Measurements from ENCODE around the gene PHACTR4. TPM values are rescaled to one million over a fixed set of nuclear protein-coding genes. Genes with fewer than 3 reads are reported as not detected.
"Not testable (repeated sequence)": the region's sequence is repeated elsewhere in the genome, so short reads cannot be mapped to it uniquely, and the experiment has no call there.

The PHACTR4 gene
- polyA plus RNA-seq, 1 donor, result 38.0 TPM

DNA sequence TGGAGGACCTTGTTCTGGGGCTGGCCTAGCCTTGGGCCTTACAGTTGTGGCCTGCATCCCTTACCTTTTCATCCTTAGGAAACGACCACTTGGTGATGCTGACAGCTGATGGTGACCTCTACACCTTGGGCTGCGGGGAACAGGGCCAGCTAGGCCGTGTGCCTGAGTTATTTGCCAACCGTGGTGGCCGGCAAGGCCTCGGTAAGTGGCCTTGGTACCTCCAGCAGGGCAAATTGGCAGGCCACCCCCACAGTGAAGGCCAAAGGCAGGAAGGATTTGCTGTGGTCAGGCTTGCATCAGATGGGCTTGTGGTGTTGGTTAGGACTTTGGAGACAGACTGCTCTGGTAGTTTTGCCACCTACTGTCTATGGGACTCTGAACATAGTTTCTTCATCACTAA, 165.6 kb downstream of the PHACTR4 start:
- H3K36me3 ChIP-seq (ENCODE audit: control insufficient read depth, insufficient read depth, low read length), result peaks cover 62% of the 10 kb centered on the region
- WGBS (ENCODE audit: insufficient coverage, low lambda C conversion rate), result no CpG with 5 or more reads among the region's 6 CpGs
- H3K4me1 ChIP-seq (ENCODE audit: control insufficient read depth, insufficient read depth, low read length), result no peaks in the 10 kb centered on the region
- DNase-seq, result no peak
- no peak overlapping the region for H3K27ac ChIP-seq (ENCODE audit: low read length)
- H3K27me3 ChIP-seq (ENCODE audit: control insufficient read depth, insufficient read depth, low read length), result no peaks in the 10 kb centered on the region
- no peaks in the 10 kb centered on the region for H3K9me3 ChIP-seq (ENCODE audit: control insufficient read depth, low read depth, low read length)
- no peak overlapping the region for H3K4me3 ChIP-seq (ENCODE audit: low read length)

DNA sequence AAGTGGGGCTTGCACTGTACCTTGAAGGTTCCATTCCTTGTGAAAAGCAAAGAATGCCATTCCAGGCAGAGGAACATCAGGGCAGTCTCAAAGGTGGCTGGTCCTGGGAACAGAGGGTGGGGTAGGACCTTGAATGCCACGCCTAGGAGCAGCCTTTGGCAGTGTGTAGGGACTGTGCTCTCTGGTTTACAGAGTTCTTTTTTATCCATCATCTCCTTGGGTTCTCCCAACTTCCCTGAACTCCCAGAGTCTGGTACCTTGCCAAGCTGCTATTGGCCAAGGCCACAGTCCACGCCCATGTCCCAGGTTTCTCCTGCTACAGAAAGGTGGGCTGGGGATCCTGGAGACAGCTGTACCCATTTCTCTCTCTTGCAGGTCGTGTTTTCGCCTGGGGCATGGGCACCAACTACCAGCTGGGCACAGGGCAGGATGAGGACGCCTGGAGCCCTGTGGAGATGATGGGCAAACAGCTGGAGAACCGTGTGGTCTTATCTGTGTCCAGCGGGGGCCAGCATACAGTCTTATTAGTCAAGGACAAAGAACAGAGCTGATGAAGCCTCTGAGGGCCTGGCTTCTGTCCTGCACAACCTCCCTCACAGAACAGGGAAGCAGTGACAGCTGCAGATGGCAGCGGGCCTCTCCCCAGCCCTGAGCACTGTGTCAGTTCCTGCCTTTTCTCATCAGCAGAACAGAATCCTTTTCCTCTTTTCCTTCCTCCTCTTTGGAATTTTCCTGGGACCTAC, 168.1 kb downstream of the PHACTR4 start:
- H3K27me3 ChIP-seq (ENCODE audit: control insufficient read depth, insufficient read depth, low read length), result no peaks in the 10 kb centered on the region
- WGBS (ENCODE audit: insufficient coverage, low lambda C conversion rate), result no CpG with 5 or more reads among the region's 8 CpGs
- H3K27ac ChIP-seq (ENCODE audit: low read length), result no peak overlapping the region
- no peaks in the 10 kb centered on the region for H3K9me3 ChIP-seq (ENCODE audit: control insufficient read depth, low read depth, low read length)
- DNase-seq, result no peak
- peaks cover 42% of the 10 kb centered on the region for H3K36me3 ChIP-seq (ENCODE audit: control insufficient read depth, insufficient read depth, low read length)
- H3K4me3 ChIP-seq (ENCODE audit: low read length), result no peak overlapping the region
- H3K4me1 ChIP-seq (ENCODE audit: control insufficient read depth, insufficient read depth, low read length), result no peaks in the 10 kb centered on the region

DNA sequence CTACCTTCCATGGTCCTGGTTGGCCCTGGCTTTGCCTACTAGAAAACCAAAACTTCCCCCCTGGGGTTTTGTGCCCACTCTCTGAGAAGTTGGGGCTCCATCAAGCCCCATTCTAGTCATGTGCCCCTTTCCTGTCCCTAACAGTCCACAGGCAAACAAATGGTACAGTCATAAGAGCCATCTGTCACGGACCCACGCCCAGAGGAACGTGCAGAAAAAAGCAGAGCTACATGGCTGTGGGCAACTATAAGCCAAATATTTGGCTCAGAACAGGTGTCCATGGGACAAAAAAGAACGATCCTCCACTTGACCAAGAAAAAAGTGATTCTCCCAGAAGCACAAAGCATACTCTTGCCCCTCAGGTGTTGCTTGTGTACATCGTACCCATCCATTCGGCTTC, 168.7 kb downstream of the PHACTR4 start:
- 79% methylated on average over 2 of the region's 6 CpGs for WGBS (ENCODE audit: insufficient coverage, low lambda C conversion rate)
- Histone ChIP-seq H3K27ac (ENCODE audit: low read length) (no peak overlapping the region), H3K27me3 (ENCODE audit: control insufficient read depth, insufficient read depth, low read length) (no peaks in the 10 kb centered on the region), H3K36me3 (ENCODE audit: control insufficient read depth, insufficient read depth, low read length) (peaks cover 42% of the 10 kb centered on the region), H3K9me3 (ENCODE audit: control insufficient read depth, low read depth, low read length) (no peaks in the 10 kb centered on the region), H3K4me1 (ENCODE audit: control insufficient read depth, insufficient read depth, low read length) (no peaks in the 10 kb centered on the region), H3K4me3 (ENCODE audit: low read length) (no peak overlapping the region)
- no peak for DNase-seq

DNA sequence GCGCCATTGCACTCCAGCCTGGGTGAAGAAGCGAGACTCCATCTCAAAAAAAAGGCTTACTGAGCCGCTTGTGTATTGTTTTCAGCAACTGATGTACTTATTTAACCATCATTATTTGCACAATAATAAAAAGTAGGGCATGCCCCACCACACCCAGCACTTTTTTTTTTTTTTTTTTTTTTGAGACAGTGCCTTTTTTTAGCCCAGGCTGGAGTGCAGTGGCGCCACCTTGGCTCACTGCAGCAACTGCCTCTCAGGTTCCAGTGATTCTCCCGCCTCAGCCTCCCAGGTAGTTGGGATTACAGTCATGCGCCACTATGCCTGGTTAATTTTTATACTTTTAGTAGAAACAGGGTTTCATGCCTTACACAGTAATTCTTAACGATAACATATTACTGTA, 171.1 kb downstream of the PHACTR4 start:
- no peak for DNase-seq
- Histone ChIP-seq H3K4me1 (ENCODE audit: control insufficient read depth, insufficient read depth, low read length) (no peaks in the 10 kb centered on the region), H3K27me3 (ENCODE audit: control insufficient read depth, insufficient read depth, low read length) (no peaks in the 10 kb centered on the region), H3K36me3 (ENCODE audit: control insufficient read depth, insufficient read depth, low read length) (peaks cover 29% of the 10 kb centered on the region), H3K9me3 (ENCODE audit: control insufficient read depth, low read depth, low read length) (no peaks in the 10 kb centered on the region), H3K27ac (ENCODE audit: low read length) (no peak overlapping the region), H3K4me3 (ENCODE audit: low read length) (no peak overlapping the region)
- no CpG with 5 or more reads among the region's 7 CpGs for WGBS (ENCODE audit: insufficient coverage, low lambda C conversion rate)

DNA sequence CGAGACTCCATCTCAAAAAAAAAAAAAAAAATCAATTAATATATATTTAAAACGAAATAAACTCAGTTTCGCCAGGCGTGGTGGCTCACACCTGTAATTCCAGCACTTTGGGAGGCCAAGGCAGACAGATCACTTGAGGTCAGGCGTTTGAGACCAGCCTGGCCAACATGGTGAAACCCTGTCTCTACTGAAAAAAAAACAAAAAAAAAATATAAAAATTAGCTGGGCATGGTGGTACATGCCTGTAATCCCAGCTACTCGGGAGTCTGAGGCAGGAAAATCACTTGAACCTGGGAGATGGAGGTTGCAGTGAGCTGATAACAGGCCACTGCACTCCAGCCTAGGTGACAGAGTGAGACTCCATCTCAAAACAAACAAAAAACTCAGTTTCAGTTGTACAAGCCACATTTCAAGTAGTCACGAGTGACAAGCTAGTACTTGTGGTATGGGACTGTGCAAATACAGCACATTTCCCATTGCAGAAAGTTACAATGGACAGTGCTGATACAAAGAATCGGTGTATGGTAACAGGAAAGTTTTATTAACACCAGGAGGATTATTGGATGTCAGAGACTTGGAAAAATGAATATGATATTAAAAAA, 172.0 kb downstream of the PHACTR4 start:
- 89% methylated on average over 2 of the region's 8 CpGs for WGBS (ENCODE audit: insufficient coverage, low lambda C conversion rate)

DNA sequence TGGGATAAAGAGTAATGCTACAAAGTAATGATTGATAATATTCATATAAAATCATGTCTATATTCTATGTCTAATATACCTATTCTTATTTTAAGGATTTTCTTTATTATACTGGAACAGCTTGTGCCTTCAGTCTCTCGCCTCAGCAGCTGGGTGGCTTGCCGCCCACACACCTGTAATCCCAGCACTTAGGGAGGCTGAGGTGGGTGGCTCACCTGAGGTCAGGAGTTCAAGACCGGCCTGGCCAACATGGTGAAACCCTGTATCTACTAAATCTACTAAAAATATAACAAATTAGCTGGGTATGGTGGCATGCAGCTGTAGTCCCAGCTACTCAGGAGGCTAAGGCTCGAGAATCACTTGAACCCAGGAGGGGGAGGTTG, 175.7 kb downstream of the PHACTR4 start:
- H3K9me3 ChIP-seq (ENCODE audit: control insufficient read depth, low read depth, low read length), result no peaks in the 10 kb centered on the region
- H3K27me3 ChIP-seq (ENCODE audit: control insufficient read depth, insufficient read depth, low read length), result no peaks in the 10 kb centered on the region
- H3K4me1 ChIP-seq (ENCODE audit: control insufficient read depth, insufficient read depth, low read length), result no peaks in the 10 kb centered on the region
- DNase-seq, result no peak
- H3K36me3 ChIP-seq (ENCODE audit: control insufficient read depth, insufficient read depth, low read length), result no peaks in the 10 kb centered on the region
- WGBS (ENCODE audit: insufficient coverage, low lambda C conversion rate), result no CpG with 5 or more reads among the region's 4 CpGs
- H3K27ac ChIP-seq (ENCODE audit: low read length), result no peak overlapping the region
- H3K4me3 ChIP-seq (ENCODE audit: low read length), result no peak overlapping the region

More for the DNA sequence above, 172.0 kb downstream of the PHACTR4 start:
- not testable (repeated sequence) for H3K9me3 ChIP-seq (ENCODE audit: control insufficient read depth, low read depth, low read length); H3K4me3 ChIP-seq (ENCODE audit: low read length); H3K27me3 ChIP-seq (ENCODE audit: control insufficient read depth, insufficient read depth, low read length); H3K27ac ChIP-seq (ENCODE audit: low read length); H3K4me1 ChIP-seq (ENCODE audit: control insufficient read depth, insufficient read depth, low read length); DNase-seq
- H3K36me3 ChIP-seq (ENCODE audit: control insufficient read depth, insufficient read depth, low read length), result peaks cover 21% of the 10 kb centered on the region

DNA sequence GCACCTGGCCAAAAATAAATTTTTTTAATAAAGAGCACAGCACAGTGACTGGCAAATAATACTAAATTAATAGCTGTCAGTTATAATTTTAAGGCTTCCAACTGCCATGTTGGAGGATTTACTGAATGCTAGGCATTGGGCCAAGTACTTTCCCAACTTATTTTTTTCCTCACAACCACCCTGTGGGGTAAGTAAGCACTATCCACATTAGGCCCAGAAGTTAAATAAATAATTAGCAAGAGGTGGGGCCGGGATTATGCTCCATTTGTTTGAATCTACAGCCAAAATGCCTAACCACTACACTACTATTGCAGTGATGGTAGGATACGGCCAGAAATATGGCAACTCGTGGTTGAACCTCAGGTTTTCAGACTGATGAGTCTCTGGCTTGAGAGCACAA, 178.8 kb downstream of the PHACTR4 start:
- no peak overlapping the region for H3K27ac ChIP-seq (ENCODE audit: low read length)
- no peaks in the 10 kb centered on the region for H3K36me3 ChIP-seq (ENCODE audit: control insufficient read depth, insufficient read depth, low read length)
- no peaks in the 10 kb centered on the region for H3K27me3 ChIP-seq (ENCODE audit: control insufficient read depth, insufficient read depth, low read length)
- H3K4me1 ChIP-seq (ENCODE audit: control insufficient read depth, insufficient read depth, low read length), result no peaks in the 10 kb centered on the region
- no CpG with 5 or more reads among the region's 3 CpGs for WGBS (ENCODE audit: insufficient coverage, low lambda C conversion rate)
- H3K9me3 ChIP-seq (ENCODE audit: control insufficient read depth, low read depth, low read length), result no peaks in the 10 kb centered on the region
- DNase-seq, result no peak
- H3K4me3 ChIP-seq (ENCODE audit: low read length), result no peak overlapping the region

Other genes starting within 250 kb of the PHACTR4 start
- 2.7 TPM for gene PTAFR, start 193.1 kb upstream of the PHACTR4 start, polyA plus RNA-seq
- 104 TPM for gene DNAJC8, start 136.7 kb upstream of the PHACTR4 start, polyA plus RNA-seq
- gene ATP5IF1, start 133.6 kb upstream of the PHACTR4 start, polyA plus RNA-seq, result 354 TPM
- gene SESN2, start 110.2 kb upstream of the PHACTR4 start, polyA plus RNA-seq, result 30.4 TPM
- 24.5 TPM for gene MED18, start 40.7 kb upstream of the PHACTR4 start, polyA plus RNA-seq
- 46.2 TPM for gene RCC1, start 136.3 kb downstream of the PHACTR4 start, polyA plus RNA-seq
- gene TRNAU1AP, start 183.3 kb downstream of the PHACTR4 start, polyA plus RNA-seq, result 20.3 TPM
- 37.1 TPM for gene RAB42, start 222.5 kb downstream of the PHACTR4 start, polyA plus RNA-seq

Measured in large intestine (tissue), 3 donors.